Tibial artery (tissue), 4 donors: ENCODE data around the gene TNFSF8.

Experiments used
- DNase-seq, 2 donors: peaks; one replicate each; pipeline ENCODE4 v3.0.0-alpha.2; 2019
- H3K27ac ChIP-seq, 2 donors: fragments of 200-600 bp; sonication (generic) in 1 of 2; 1 replicate in 1 of 2; 2 replicates in 1 of 2; pipeline ENCODE4 v1.5.1; 2018 to 2019; ENCODE audit warnings: mild to moderate bottlenecking in 1 of 2
- H3K27me3 ChIP-seq, 2 donors: fragments of 200-600 bp; sonication (generic) in 1 of 2; one replicate each; pipeline versions ENCODE4 v1.5.1 to v1.6.0; 2016 to 2019
- H3K36me3 ChIP-seq, 3 donors: fragments of 200-600 bp; sonication (generic) in 2 of 3; one replicate each; pipeline ENCODE4 v1.5.1; 2016 to 2019; ENCODE audit warnings: mild to moderate bottlenecking in 2 of 3
- H3K4me1 ChIP-seq, 4 donors: fragments of 200-600 bp; sonication (generic) in 2 of 4; 1 replicate in 3 of 4; 2 replicates in 1 of 4; pipeline ENCODE4 v1.5.1; 2016 to 2019
- H3K4me3 ChIP-seq, 2 donors: fragments of 200-600 bp; sonication (generic) in 1 of 2; 1 replicate in 1 of 2; 2 replicates in 1 of 2; pipeline ENCODE4 v1.5.1; 2018 to 2019; ENCODE audit warnings: mild to moderate bottlenecking in 2 of 2
- H3K9me3 ChIP-seq, 3 donors: fragments of 200-600 bp; sonication (generic) in 1 of 3; one replicate each; pipeline ENCODE4 v1.5.1; 2016 to 2019
- CTCF ChIP-seq, 2 experiments: fragments of 200-600 bp in 1 of 2; fragments of 450-650 bp in 1 of 2; IDR thresholded peaks; one replicate each; pipeline ENCODE4 v1.5.1; 2017 to 2019; ENCODE audit warnings: antibody characterized with exemption in 2 of 2, mild to moderate bottlenecking in 1 of 2, moderate library complexity in 1 of 2
- intact Hi-C: fragments of 100-400 bp; cut with DNase I; formaldehyde crosslinking; loops from one replicate; pipeline ENCODE4 v1.15.0; 2023; ENCODE audit warnings: low total_unique reads

Gene TNFSF8

GRCh38 chr9:114928136-114928535 lies 2.3 kb downstream of the TNFSF8 start:
- Histone ChIP-seq H3K9me3 (no peaks in the 10 kb centered on the region), H3K4me1 (peaks cover 0 to 7% (median 0%) of the 10 kb centered on the region in 4 donors), H3K27ac (no peak overlapping the region), H3K27me3 (peaks cover 0 to 12% of the 10 kb centered on the region in 2 donors), H3K36me3 (no peaks in the 10 kb centered on the region), H3K4me3 (no peak overlapping the region)
- DNase-seq: no peak
- no peak for TF ChIP-seq CTCF (IDR thresholded peaks at IDR 0.05)
- intact Hi-C loops: no loop called here

DNA sequence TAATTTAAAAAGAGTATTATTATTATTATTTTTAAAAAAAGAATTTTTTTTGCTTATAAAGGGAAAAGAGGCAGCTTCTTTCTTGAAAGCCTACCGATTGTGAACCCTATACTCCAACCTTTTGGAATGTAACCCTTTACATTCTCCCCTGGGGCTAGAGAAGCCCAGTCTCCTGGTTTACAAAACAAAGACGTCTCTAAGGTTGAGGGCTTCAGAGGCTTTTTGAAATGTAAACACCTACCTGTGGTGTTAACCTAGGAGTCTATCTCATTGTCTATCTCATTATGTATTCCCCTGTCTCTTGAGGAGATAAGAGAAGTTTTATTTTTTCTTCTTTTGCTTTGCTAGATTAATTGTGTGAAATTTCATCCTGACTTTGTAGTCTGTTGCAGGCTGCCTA lies 4.7 kb downstream of the TNFSF8 start:
- TF ChIP-seq CTCF (IDR thresholded peaks at IDR 0.05): no peak
- H3K36me3 ChIP-seq: no peaks in the 10 kb centered on the region
- H3K4me1 ChIP-seq: peaks cover 0 to 7% (median 0%) of the 10 kb centered on the region in 4 donors
- no peak overlapping the region for H3K27ac ChIP-seq
- intact Hi-C loops: no loop called here
- no peak overlapping the region for H3K4me3 ChIP-seq
- no peaks in the 10 kb centered on the region for H3K9me3 ChIP-seq
- peaks cover 0 to 8% of the 10 kb centered on the region in 2 donors for H3K27me3 ChIP-seq
- no peak for DNase-seq

- no peak overlapping the region for H3K27ac ChIP-seq
- TF ChIP-seq CTCF (IDR thresholded peaks at IDR 0.05): no peak
- DNase-seq: no peak
- H3K4me3 ChIP-seq: no peak overlapping the region
- intact Hi-C loops: no loop called here
- no peaks in the 10 kb centered on the region for H3K9me3 ChIP-seq
- no peaks in the 10 kb centered on the region for H3K36me3 ChIP-seq
- peaks cover 0 to 4% of the 10 kb centered on the region in 2 donors for H3K27me3 ChIP-seq
- peaks cover 0 to 7% (median 0%) of the 10 kb centered on the region in 4 donors for H3K4me1 ChIP-seq
These were observed 5.4 kb downstream of the TNFSF8 start for GRCh38 chr9:114925039-114925438.

- Histone ChIP-seq H3K27me3 (peaks cover 0 to 4% of the 10 kb centered on the region in 2 donors), H3K36me3 (no peaks in the 10 kb centered on the region), H3K9me3 (no peaks in the 10 kb centered on the region), H3K4me3 (no peak overlapping the region), H3K27ac (no peak overlapping the region), H3K4me1 (peaks cover 0 to 7% (median 0%) of the 10 kb centered on the region in 4 donors)
- intact Hi-C loops: no loop called here
- DNase-seq: no peak
- TF ChIP-seq CTCF (IDR thresholded peaks at IDR 0.05): no peak
These were observed 6.1 kb downstream of the TNFSF8 start for GRCh38 chr9:114924327-114924726.

GRCh38 chr9:114923918-114924317 lies 6.5 kb downstream of the TNFSF8 start:
- Histone ChIP-seq H3K4me1 (peaks cover 0 to 7% (median 0%) of the 10 kb centered on the region in 4 donors), H3K9me3 (no peaks in the 10 kb centered on the region), H3K36me3 (no peaks in the 10 kb centered on the region), H3K27me3 (peaks cover 0 to 4% of the 10 kb centered on the region in 2 donors), H3K27ac (no peak overlapping the region), H3K4me3 (no peak overlapping the region)
- intact Hi-C loops: no loop called here
- DNase-seq: no peak
- no peak for TF ChIP-seq CTCF (IDR thresholded peaks at IDR 0.05)

- TF ChIP-seq CTCF (IDR thresholded peaks at IDR 0.05): no peak
- Histone ChIP-seq H3K36me3 (no peaks in the 10 kb centered on the region), H3K27me3 (peaks cover 0 to 4% of the 10 kb centered on the region in 2 donors), H3K4me1 (peaks cover 0 to 2% (median 0%) of the 10 kb centered on the region in 4 donors), H3K9me3 (no peaks in the 10 kb centered on the region), H3K4me3 (no peak overlapping the region), H3K27ac (no peak overlapping the region)
- intact Hi-C loops: no loop called here
- no peak for DNase-seq
These were observed 9.2 kb downstream of the TNFSF8 start for GRCh38 chr9:114921171-114921570.
